Hepatocyte (in vitro differentiated cells): ENCODE results near the gene QRFP. TPM values are rescaled to one million over a fixed set of nuclear protein-coding genes. Genes with fewer than 3 reads are reported as not detected.

Experiments used
- DNase-seq: peaks from one replicate; pipeline ENCODE4 v3.0.0-alpha.2; 2016; ENCODE audit warnings: low spot score
- H2AFZ ChIP-seq: fragments of 200-600 bp; sonication (generic); 2 replicates; pipeline ENCODE4 v1.6.0; 2016; ENCODE audit warnings: antibody characterized with exemption, mild to moderate bottlenecking
- H3K27ac ChIP-seq: fragments of 200-600 bp; sonication (generic); 2 replicates; pipeline ENCODE4 v1.5.1; 2016; ENCODE audit warnings: mild to moderate bottlenecking
- H3K27me3 ChIP-seq: fragments of 200-600 bp; sonication (generic); 2 replicates; pipeline ENCODE4 v1.6.1; 2016
- H3K36me3 ChIP-seq: fragments of 200-600 bp; sonication (generic); replicated peaks from 2 replicates; pipeline ENCODE4 v1.5.1; 2016; ENCODE audit warnings: low read depth; ENCODE audit not compliant: insufficient read depth
- H3K4me1 ChIP-seq: fragments of 200-600 bp; sonication (generic); 2 replicates; pipeline ENCODE4 v1.5.1; 2016; ENCODE audit warnings: mild to moderate bottlenecking, moderate library complexity; ENCODE audit not compliant: insufficient read depth
- H3K4me2 ChIP-seq: fragments of 200-600 bp; sonication (generic); 2 replicates; pipeline ENCODE4 v1.6.0; 2016
- H3K4me3 ChIP-seq: fragments of 200-600 bp; sonication (generic); 2 replicates; pipeline ENCODE4 v1.5.1; 2016; ENCODE audit warnings: mild to moderate bottlenecking
- H3K79me2 ChIP-seq: fragments of 200-600 bp; sonication (generic); 2 replicates; pipeline ENCODE4 v1.6.0; 2017; ENCODE audit warnings: mild to moderate bottlenecking
- H3K9me2 ChIP-seq: fragments of 200-600 bp; sonication (generic); replicated peaks from 2 replicates; pipeline ENCODE4 v1.6.0; 2017; ENCODE audit warnings: mild to moderate bottlenecking; ENCODE audit not compliant: insufficient read depth
- H3K9me3 ChIP-seq: fragments of 200-600 bp; sonication (generic); 2 replicates; pipeline ENCODE4 v1.5.1; 2016; ENCODE audit warnings: low read depth, mild to moderate bottlenecking
- H4K20me1 ChIP-seq: fragments of 200-600 bp; sonication (generic); 2 replicates; pipeline ENCODE4 v1.6.0; 2016; ENCODE audit warnings: mild to moderate bottlenecking; ENCODE audit not compliant: insufficient read depth, poor library complexity, severe bottlenecking
- CTCF ChIP-seq: fragments of 200-600 bp; sonication (generic); IDR thresholded peaks from 2 replicates; pipeline ENCODE4 v1.5.1; 2016; ENCODE audit warnings: antibody characterized with exemption, mild to moderate bottlenecking; ENCODE audit not compliant: poor library complexity
- EZH2 ChIP-seq: fragments of 200-600 bp; sonication (generic); IDR thresholded peaks from 2 replicates; pipeline ENCODE4 v1.6.1; 2016; ENCODE audit warnings: antibody characterized with exemption, mild to moderate bottlenecking, borderline replicate concordance
- EZH2phosphoT487 ChIP-seq: fragments of 200-600 bp; sonication (generic); IDR thresholded peaks from one replicate; pipeline ENCODE4 v1.6.1; 2018; ENCODE audit warnings: antibody characterized with exemption, mild to moderate bottlenecking, low read depth, moderate library complexity; ENCODE audit not compliant: unreplicated experiment, severe bottlenecking
- WGBS: methylation state at CpG from one replicate; pipeline ENCODE4 v1.1.6; 2016; ENCODE audit warnings: low lambda C conversion rate; ENCODE audit errors: missing lambda C conversion rate; 5-methylcytosine and 5-hydroxymethylcytosine counted together
- polyA plus RNA-seq: library from polyadenylated mRNA; unstranded; fragments of >200 nt; fragmentation: Nextera tagmentation; extraction: Ambion mirVana; gene quantifications from 2 replicates; pipeline ENCODE4 v1.2.1, GENCODE V29; 2016
- total RNA-seq: library from RNA; depleted of rRNA; stranded (reverse); fragments of >200 nt; gene quantifications from 2 replicates; pipeline ENCODE4 v1.2.3, GENCODE V29; 2014

Gene QRFP
- total and polyA plus RNA-seq, 2 experiments from 2014 or later = 0.21 TPM; not detected in 1

GRCh38 chr9:130934246-130934645 is 37.6 kb upstream of the QRFP start:
- Histone ChIP-seq H3K9me2 (no peaks in the 10 kb centered on the region), H3K9me3 (no peaks in the 10 kb centered on the region), H3K27ac (no peak overlapping the region), H3K79me2 (no peaks in the 10 kb centered on the region), H4K20me1 (no peaks in the 10 kb centered on the region), H3K4me2 (no peak overlapping the region), H3K4me3 (no peak overlapping the region), H3K36me3 (no peaks in the 10 kb centered on the region), H3K4me1 (peaks cover 21% of the 10 kb centered on the region), H2AFZ (no peak overlapping the region), H3K27me3 (peaks cover 45% of the 10 kb centered on the region)
- no peak for DNase-seq
- 81% methylated on average over 10 of the region's 11 CpGs for WGBS
- TF ChIP-seq EZH2phosphoT487 = no peak
- no peak for TF ChIP-seq CTCF
- TF ChIP-seq EZH2 = no peak

GRCh38 chr9:130933114-130934046 is 36.8 kb upstream of the QRFP start:
- Histone ChIP-seq H3K9me2 (no peaks in the 10 kb centered on the region), H3K27me3 (peaks cover 40% of the 10 kb centered on the region), H2AFZ (no peak overlapping the region), H3K4me1 (peaks cover 26% of the 10 kb centered on the region), H3K9me3 (no peaks in the 10 kb centered on the region), H3K27ac (peak overlapping the region; percentile 52), H3K4me2 (peak overlapping the region; percentile 70), H3K36me3 (no peaks in the 10 kb centered on the region), H3K79me2 (no peaks in the 10 kb centered on the region), H3K4me3 (no peak overlapping the region), H4K20me1 (no peaks in the 10 kb centered on the region)
- WGBS = 49% methylated on average over 26 of the region's 26 CpGs
- TF ChIP-seq CTCF = no peak
- DNase-seq = peak; percentile 70

GRCh38 chr9:130932255-130933079 is 35.9 kb upstream of the QRFP start:
- Histone ChIP-seq H3K36me3 (no peaks in the 10 kb centered on the region), H3K9me3 (no peaks in the 10 kb centered on the region), H2AFZ (no peak overlapping the region), H3K27me3 (peaks cover 31% of the 10 kb centered on the region), H3K27ac (peak overlapping the region; percentile 52), H3K9me2 (no peaks in the 10 kb centered on the region), H3K79me2 (no peaks in the 10 kb centered on the region), H4K20me1 (no peaks in the 10 kb centered on the region), H3K4me1 (peaks cover 30% of the 10 kb centered on the region), H3K4me2 (peak overlapping the region; percentile 70), H3K4me3 (no peak overlapping the region)
- DNase-seq = peak; percentile 63
- TF ChIP-seq EZH2 = no peak
- WGBS = 59% methylated on average over 21 of the region's 21 CpGs
